T-helper 17 cell (primary cell): Measurements from ENCODE around the gene OR51F2. TPM values are rescaled to one million over a fixed set of nuclear protein-coding genes. Genes with fewer than 3 reads are reported as not detected.
"Not testable (repeated sequence)": the region's sequence is repeated elsewhere in the genome, so short reads cannot be mapped to it uniquely, and the experiment has no call there.

Experiments used
- ATAC-seq: fragments of 150-1000 bp; cut with Tn5 transposase; 2 replicates; pipeline ENCODE4 v1.10.0; 2021; ENCODE audit warnings: mild to moderate bottlenecking, moderate library complexity
- DNase-seq, 3 donors: peaks; one replicate each; pipeline versions ENCODE4 v3.0.0 to v3.0.0-alpha.2; 2020 to 2021
- H3K9me3 ChIP-seq: one replicate; pipeline ENCODE4 v1.7.0; 2013; ENCODE audit warnings: low read length, mild to moderate bottlenecking; ENCODE audit not compliant: control insufficient read depth, poor library complexity, severe bottlenecking
- H3K27ac Mint-ChIP-seq: one replicate; pipeline ENCODE4 v1.8.0; 2022; ENCODE audit warnings: mild to moderate bottlenecking, moderate library complexity, mixed read lengths
- H3K27me3 Mint-ChIP-seq: one replicate; pipeline ENCODE4 v1.8.0; 2022; ENCODE audit warnings: mixed read lengths
- H3K36me3 Mint-ChIP-seq: one replicate; pipeline ENCODE4 v1.8.0; 2022; ENCODE audit warnings: low read depth, mixed read lengths
- H3K4me1 Mint-ChIP-seq: one replicate; pipeline ENCODE4 v1.8.0; 2022; ENCODE audit warnings: mild to moderate bottlenecking, mixed read lengths
- H3K4me3 Mint-ChIP-seq: one replicate; pipeline ENCODE4 v1.8.0; 2022; ENCODE audit warnings: mild to moderate bottlenecking, moderate library complexity, mixed read lengths
- total RNA-seq, 4 donors: library from RNA in 2 of 4; stranded (reverse) in 2 of 4; gene quantifications; one replicate each; pipeline ENCODE4 v1.2.3 and lab custom pipeline; 2022 to 2026

The OR51F2 gene
- total RNA-seq, 2 donors from 2014 or later, result not detected

DNA sequence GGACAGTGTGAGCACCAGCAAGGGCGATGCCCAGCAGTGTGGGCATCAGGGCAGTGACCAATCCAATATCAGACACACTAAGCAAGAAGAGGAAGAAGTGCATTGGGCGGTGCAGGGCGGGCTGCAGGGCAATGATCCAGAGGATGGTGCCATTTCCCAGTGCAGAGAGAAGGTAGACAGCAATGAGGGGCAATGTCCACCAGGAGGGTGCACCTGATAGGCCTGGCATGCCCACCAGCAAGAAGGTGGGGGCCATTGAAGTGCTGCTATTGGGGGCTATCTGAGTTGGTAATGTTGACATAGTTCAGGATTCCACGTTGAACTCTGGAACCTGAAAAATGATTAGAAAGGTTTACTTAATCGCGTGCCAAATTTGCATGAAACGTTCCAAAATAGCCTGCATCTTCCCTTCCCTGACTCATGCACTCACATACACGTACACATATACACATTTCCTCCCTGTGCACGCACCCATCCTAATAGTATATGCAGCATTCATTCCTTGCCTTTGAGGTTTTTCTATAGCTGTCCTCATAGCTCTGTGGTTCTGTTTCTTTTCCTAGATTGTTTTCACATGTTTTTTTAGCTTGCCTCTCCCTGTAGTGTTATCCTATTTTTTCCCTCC is 27.9 kb downstream of the OR51F2 start, which contains the start of gene OR51S1:
TSS of gene OR51S1 (minus strand) at position 301 of the 625 bp plus-strand sequence. CDS start at position 301, 0 bp downstream.
- ATAC-seq, result no peak
- Mint-ChIP-seq H3K27ac (no peak within 1 kb of the TSS), H3K36me3 (no peaks in the 10 kb centered on the region), H3K27me3 (peaks cover 9% of the 10 kb centered on the region), H3K4me3 (no peak within 1 kb of the TSS), H3K4me1 (no peaks in the 10 kb centered on the region)
- no peaks in the 10 kb centered on the region for H3K9me3 ChIP-seq
- DNase-seq, result no peak

- H3K9me3 ChIP-seq, result no peaks in the 10 kb centered on the region
- Mint-ChIP-seq H3K27me3 (peaks cover 7% of the 10 kb centered on the region), H3K27ac (no peak overlapping the region), H3K4me1 (no peaks in the 10 kb centered on the region), H3K4me3 (no peak overlapping the region), H3K36me3 (no peaks in the 10 kb centered on the region)
- DNase-seq (no peak), ATAC-seq (no peak)
Observed at GRCh38 chr11:4851033-4851432, 29.9 kb downstream of the OR51F2 start.

DNA sequence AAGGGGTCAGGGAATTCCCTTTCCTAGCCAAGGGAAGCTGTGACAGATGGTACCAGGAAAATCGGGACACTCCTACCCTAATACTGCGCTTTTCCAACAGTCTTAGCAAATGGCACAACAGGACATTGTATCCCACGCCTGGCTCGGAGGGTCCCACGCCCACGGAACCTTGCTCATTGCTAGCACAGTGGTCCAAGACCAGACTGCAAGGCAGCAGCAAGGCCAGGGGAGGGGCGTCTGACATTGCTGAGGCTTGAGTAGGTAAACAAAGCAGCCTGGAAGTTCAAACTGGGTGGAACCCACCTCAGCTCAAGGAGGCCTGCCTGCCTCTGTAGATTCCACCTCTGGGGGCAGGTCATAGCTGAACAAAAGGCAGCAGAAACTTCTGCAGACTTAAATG is 33.2 kb downstream of the OR51F2 start:
- not testable (repeated sequence) for H3K4me3 Mint-ChIP-seq

DNA sequence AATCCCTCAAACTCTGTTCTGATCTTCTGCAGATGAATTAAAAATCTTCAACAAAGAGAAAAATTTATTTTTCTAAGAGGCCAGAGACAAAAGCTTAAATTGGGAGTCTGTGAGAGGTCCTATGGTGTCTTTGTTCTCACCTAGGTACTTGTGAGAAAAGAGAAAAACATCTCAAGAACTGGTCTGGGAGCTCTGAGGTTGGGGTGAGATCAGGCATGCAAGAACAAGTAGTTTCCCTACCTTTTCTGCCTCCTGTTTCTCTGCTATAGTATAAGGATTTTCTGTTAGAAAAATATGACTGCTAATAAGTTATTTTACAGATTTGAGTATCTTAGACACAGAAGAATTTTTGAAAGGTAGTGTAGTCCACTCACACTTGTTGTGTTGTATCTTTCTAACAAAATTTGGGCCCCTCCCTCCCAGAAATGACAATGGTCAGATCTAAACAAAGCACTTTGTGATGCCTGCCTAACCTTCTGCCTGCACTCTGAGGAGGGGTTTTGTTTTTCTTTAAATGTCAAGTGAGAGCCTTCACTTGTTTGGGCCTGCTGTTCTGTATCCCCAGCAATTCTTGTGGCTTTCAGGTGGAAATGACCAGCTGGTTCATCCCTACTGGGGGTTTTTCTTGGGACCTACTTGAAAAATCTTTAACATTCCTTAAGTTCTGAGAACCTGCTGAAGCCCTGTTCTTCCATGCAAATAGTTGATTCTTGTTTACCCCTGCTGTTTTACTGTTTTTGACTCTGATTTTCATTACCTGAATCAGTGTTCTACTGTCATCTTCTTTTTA is 41.5 kb downstream of the OR51F2 start:
- Mint-ChIP-seq H3K36me3 (no peaks in the 10 kb centered on the region), H3K4me1 (no peaks in the 10 kb centered on the region), H3K27me3 (no peaks in the 10 kb centered on the region), H3K4me3 (no peak overlapping the region), H3K27ac (no peak overlapping the region)
- no peaks in the 10 kb centered on the region for H3K9me3 ChIP-seq
- no peak for ATAC-seq
- no peak for DNase-seq

More for the DNA sequence above, 33.2 kb downstream of the OR51F2 start:
- not testable (repeated sequence) for DNase-seq, ATAC-seq, H3K9me3 ChIP-seq, H3K36me3 Mint-ChIP-seq, H3K27me3 Mint-ChIP-seq, H3K27ac Mint-ChIP-seq, H3K4me1 Mint-ChIP-seq

- Mint-ChIP-seq H3K27me3 (no peaks in the 10 kb centered on the region), H3K4me1 (no peaks in the 10 kb centered on the region), H3K27ac (no peak overlapping the region), H3K4me3 (no peak overlapping the region), H3K36me3 (no peaks in the 10 kb centered on the region)
- H3K9me3 ChIP-seq, result no peaks in the 10 kb centered on the region
- no peak for DNase-seq
- ATAC-seq, result no peak
Observed at GRCh38 chr11:4863876-4864275, 42.8 kb downstream of the OR51F2 start.

GRCh38 chr11:4865855-4866254 is 44.7 kb downstream of the OR51F2 start:
- H3K9me3 ChIP-seq, result no peaks in the 10 kb centered on the region
- Mint-ChIP-seq H3K27me3 (no peaks in the 10 kb centered on the region), H3K27ac (no peak overlapping the region), H3K4me3 (no peak overlapping the region), H3K4me1 (no peaks in the 10 kb centered on the region), H3K36me3 (no peaks in the 10 kb centered on the region)
- ATAC-seq (no peak), DNase-seq (no peak)

Other genes starting within 250 kb of the OR51F2 start
- not detected for gene OR52I2, start 239.6 kb upstream of the OR51F2 start, total RNA-seq
- gene OR52I1, start 227.3 kb upstream of the OR51F2 start, total RNA-seq, result not detected
- gene TRIM68, start 213.1 kb upstream of the OR51F2 start, total RNA-seq, result 1 to 10 TPM; 6.1 TPM
- not detected for gene OR51D1, start 183.8 kb upstream of the OR51F2 start, total RNA-seq
- not detected for gene OR51E1, start 177.3 kb upstream of the OR51F2 start, total RNA-seq
- gene OR51E2, start 123.5 kb upstream of the OR51F2 start, total RNA-seq, result not detected
- not detected for gene MMP26, start 116.5 kb upstream of the OR51F2 start, total RNA-seq
- not detected for gene OR51F1, start 51.4 kb upstream of the OR51F2 start, total RNA-seq
- not detected for gene OR52R1, start 16.9 kb upstream of the OR51F2 start, total RNA-seq
- gene OR51S1, start 27.9 kb downstream of the OR51F2 start, total RNA-seq, result not detected
- not detected for gene OR51T1, start 60.6 kb downstream of the OR51F2 start, total RNA-seq
- not detected for gene OR51A7, start 82.5 kb downstream of the OR51F2 start, total RNA-seq
- not detected for gene OR51G2, start 98.0 kb downstream of the OR51F2 start, total RNA-seq
- gene OR51G1, start 103.0 kb downstream of the OR51F2 start, total RNA-seq, result not detected
- not detected for gene OR51A4, start 126.3 kb downstream of the OR51F2 start, total RNA-seq
- gene OR51A2, start 134.4 kb downstream of the OR51F2 start, total RNA-seq, result not detected
- not detected for gene OR51L1, start 173.5 kb downstream of the OR51F2 start, total RNA-seq
- gene OR52J3, start 225.2 kb downstream of the OR51F2 start, total RNA-seq, result not detected
- not detected for gene OR52E2, start 238.3 kb downstream of the OR51F2 start, total RNA-seq
- not detected for gene OR52E1, start 248.3 kb downstream of the OR51F2 start, total RNA-seq